GM23338 (cell line): ENCODE data around the gene IFITM5. TPM values are rescaled to one million over a fixed set of nuclear protein-coding genes. Genes with fewer than 3 reads are reported as not detected.

Experiments
- ATAC-seq: fragments of 200-7000 bp; cut with Tn5 transposase; 3 replicates; pipeline ENCODE4 v1.9.1; 2020
- DNase-seq: peaks from one replicate; pipeline ENCODE4 v3.0.0-alpha.2; 2015; ENCODE audit warnings: low spot score
- H2AFZ ChIP-seq: fragments of 200-600 bp; sonication (generic); 2 replicates; pipeline ENCODE4 v1.8.0; 2016; ENCODE audit warnings: antibody characterized with exemption, mild to moderate bottlenecking, moderate library complexity
- H3F3A ChIP-seq: fragments of 200-600 bp; sonication (generic); replicated peaks from 2 replicates; pipeline ENCODE4 v1.8.0; 2017; ENCODE audit warnings: antibody characterized with exemption, mixed run types, low read depth
- H3K27ac ChIP-seq: fragments of 200-600 bp; sonication (generic); 2 replicates; pipeline ENCODE4 v1.6.1; 2016; ENCODE audit warnings: low read depth
- H3K27me3 ChIP-seq: fragments of 200-600 bp; sonication (generic); 2 replicates; pipeline ENCODE4 v1.8.0; 2016; ENCODE audit warnings: mild to moderate bottlenecking, mixed run types, moderate library complexity; ENCODE audit not compliant: insufficient read depth
- H3K36me3 ChIP-seq: fragments of 200-600 bp; sonication (generic); 2 replicates; pipeline ENCODE4 v1.8.0; 2016; ENCODE audit warnings: mild to moderate bottlenecking; ENCODE audit not compliant: insufficient read depth
- H3K4me1 ChIP-seq: fragments of 200-600 bp; sonication (generic); 2 replicates; pipeline ENCODE4 v1.8.0; 2016; ENCODE audit warnings: mild to moderate bottlenecking, moderate library complexity; ENCODE audit not compliant: insufficient read depth
- H3K4me2 ChIP-seq: fragments of 200-600 bp; sonication (generic); 2 replicates; pipeline ENCODE4 v1.7.1; 2017; ENCODE audit warnings: mixed run types
- H3K4me3 ChIP-seq: fragments of 200-600 bp; sonication (generic); 2 replicates; pipeline ENCODE4 v1.6.1; 2016; ENCODE audit warnings: mixed run types
- H3K79me2 ChIP-seq: fragments of 200-600 bp; sonication (generic); replicated peaks from 2 replicates; pipeline ENCODE4 v1.8.0; 2017; ENCODE audit warnings: mild to moderate bottlenecking; ENCODE audit not compliant: insufficient read depth
- H3K9me2 ChIP-seq: fragments of 200-600 bp; sonication (generic); 2 replicates; pipeline ENCODE4 v1.8.0; 2017; ENCODE audit not compliant: insufficient read depth
- H4K20me1 ChIP-seq: fragments of 200-600 bp; sonication (generic); replicated peaks from 2 replicates; pipeline ENCODE4 v1.8.0; 2017; ENCODE audit warnings: mild to moderate bottlenecking; ENCODE audit not compliant: insufficient read depth
- H3K27ac Mint-ChIP-seq: 2 replicates; pipeline ENCODE4 v1.8.0; 2020; ENCODE audit warnings: inconsistent platforms, mild to moderate bottlenecking, moderate library complexity, mixed read lengths
- H3K27me3 Mint-ChIP-seq: 3 replicates; pipeline ENCODE4 v1.8.0; 2022; ENCODE audit warnings: low read depth, mild to moderate bottlenecking, moderate library complexity, mixed read lengths, inconsistent platforms; ENCODE audit not compliant: insufficient read depth, poor library complexity
- H3K36me3 Mint-ChIP-seq: 3 replicates; pipeline ENCODE4 v1.8.0; 2021; ENCODE audit warnings: low read depth, mild to moderate bottlenecking, inconsistent platforms, moderate library complexity, mixed read lengths
- H3K4me1 Mint-ChIP-seq: 3 replicates; pipeline ENCODE4 v1.8.0; 2020; ENCODE audit warnings: mild to moderate bottlenecking, inconsistent platforms, mixed read lengths
- H3K4me3 Mint-ChIP-seq: 3 replicates; pipeline ENCODE4 v1.8.0; 2021; ENCODE audit warnings: moderate library complexity, mild to moderate bottlenecking, inconsistent platforms, mixed read lengths
- H3K9me3 Mint-ChIP-seq: 3 replicates; pipeline ENCODE4 v1.8.0; 2020; ENCODE audit warnings: moderate library complexity, mild to moderate bottlenecking, inconsistent platforms, mixed read lengths
- CTCF ChIP-seq, 2 experiments: fragments of 200-600 bp in 1 of 2; sonication (generic) in 1 of 2; conservative IDR thresholded peaks; 2 replicates each; pipeline versions ENCODE4 v1.5.1 to v1.6.1; 2016 to 2017; ENCODE audit warnings: antibody characterized with exemption in 2 of 2, low read depth in 2 of 2, mild to moderate bottlenecking in 2 of 2, moderate library complexity in 1 of 2
- ETS1 ChIP-seq: IDR thresholded peaks from 2 replicates; pipeline ENCODE4 v1.6.1; 2016; ENCODE audit warnings: antibody characterized with exemption
- EZH2phosphoT487 ChIP-seq: fragments of 200-600 bp; sonication (generic); IDR thresholded peaks from one replicate; pipeline ENCODE4 v1.8.1; 2018; ENCODE audit warnings: antibody characterized with exemption; ENCODE audit not compliant: unreplicated experiment
- JUNB ChIP-seq: IDR thresholded peaks from one replicate; pipeline ENCODE4 v1.6.1; 2016; ENCODE audit warnings: antibody characterized with exemption; ENCODE audit not compliant: unreplicated experiment
- POLR2AphosphoS5 ChIP-seq: IDR thresholded peaks from 2 replicates; pipeline ENCODE4 v1.6.1; 2016; ENCODE audit warnings: antibody characterized with exemption, low read depth
- REST ChIP-seq: IDR thresholded peaks from one replicate; pipeline ENCODE4 v1.6.1; 2018; ENCODE audit warnings: antibody characterized with exemption; ENCODE audit not compliant: unreplicated experiment
- STAT1 ChIP-seq: IDR thresholded peaks from one replicate; pipeline ENCODE4 v1.6.1; 2016; ENCODE audit warnings: antibody characterized with exemption; ENCODE audit not compliant: unreplicated experiment
- ZNF114 ChIP-seq: fragments of 250-450 bp; sonication (Bioruptor Pico); IDR thresholded peaks from 2 replicates; pipeline ENCODE4 v1.5.0; 2020; ENCODE audit warnings: mild to moderate bottlenecking, moderate library complexity
- polyA plus RNA-seq: library from polyadenylated mRNA; unstranded; fragments of >200 nt; fragmentation: Nextera tagmentation; extraction: Ambion mirVana; gene quantifications from 2 replicates; pipeline ENCODE4 v1.2.1, GENCODE V29; 2016
- total RNA-seq: library from RNA; depleted of rRNA; stranded (reverse); fragments of >200 nt; shearing (Covaris generic); gene quantifications from 2 replicates; pipeline ENCODE4 v1.2.3, GENCODE V29; 2014

The IFITM5 gene
- total and polyA plus RNA-seq, 2 experiments from 2014 or later: not detected

- ATAC-seq: no peak
- Mint-ChIP-seq H3K27me3 (peaks cover 65% of the 10 kb centered on the region), H3K27ac (peak overlapping the region; percentile 46; the same call in 1 of the 2 replicates), H3K9me3 (peaks cover 2% of the 10 kb centered on the region; the same call in 1 of the 3 replicates), H3K4me3 (no peak overlapping the region; the same call in 2 of the 3 replicates), H3K4me1 (peaks cover 27% of the 10 kb centered on the region), H3K36me3 (no peaks in the 10 kb centered on the region; the same call in 2 of the 3 replicates)
- no peak overlapping the region for H3K4me2 ChIP-seq
- H2AFZ ChIP-seq: no peak overlapping the region
- H3F3A ChIP-seq: peaks cover 6% of the 10 kb centered on the region
- H3K4me1 ChIP-seq: no peaks in the 10 kb centered on the region
- no peak for DNase-seq
- H3K9me2 ChIP-seq: no peaks in the 10 kb centered on the region
- H4K20me1 ChIP-seq: no peaks in the 10 kb centered on the region
- no peaks in the 10 kb centered on the region for H3K36me3 ChIP-seq
- peaks cover 70% of the 10 kb centered on the region for H3K27me3 ChIP-seq
- H3K4me3 ChIP-seq: no peak overlapping the region
- no peaks in the 10 kb centered on the region for H3K79me2 ChIP-seq
- no peak overlapping the region for H3K27ac ChIP-seq
- TF ChIP-seq CTCF (conservative IDR thresholded peaks at IDR 0.05; ENCODE audit: low read depth in 2 of 2) (no peak), JUNB (no peak)
These were observed 15.8 kb downstream of the IFITM5 start for GRCh38 chr11:283405-284104.

- H3K9me2 ChIP-seq: no peaks in the 10 kb centered on the region
- no peak overlapping the region for H3K27ac ChIP-seq
- peaks cover 4% of the 10 kb centered on the region; the same call in 1 of the 2 replicates for H3F3A ChIP-seq
- no peaks in the 10 kb centered on the region; the same call in 2 of the 3 replicates for H3K36me3 Mint-ChIP-seq
- H3K9me3 Mint-ChIP-seq: peaks cover 2% of the 10 kb centered on the region; the same call in 1 of the 3 replicates
- peaks cover 70% of the 10 kb centered on the region for H3K27me3 ChIP-seq
- TF ChIP-seq EZH2phosphoT487 (no peak), POLR2AphosphoS5 (no peak), JUNB (no peak), ZNF114 (no peak)
- H3K4me1 Mint-ChIP-seq: peaks cover 27% of the 10 kb centered on the region
- no peak overlapping the region for H3K4me2 ChIP-seq
- ATAC-seq: no peak
- no peak overlapping the region for H3K27ac Mint-ChIP-seq
- no peak overlapping the region for H3K4me3 ChIP-seq
- H3K4me3 Mint-ChIP-seq: no peak overlapping the region
- no peaks in the 10 kb centered on the region for H3K36me3 ChIP-seq
- no peaks in the 10 kb centered on the region for H3K4me1 ChIP-seq
- H3K79me2 ChIP-seq: no peaks in the 10 kb centered on the region
- peaks cover 65% of the 10 kb centered on the region for H3K27me3 Mint-ChIP-seq
- H4K20me1 ChIP-seq: no peaks in the 10 kb centered on the region
- H2AFZ ChIP-seq: no peak overlapping the region
- DNase-seq: no peak
These were observed 16.5 kb downstream of the IFITM5 start for GRCh38 chr11:282630-283360.

GRCh38 chr11:282171-282570 is 17.2 kb downstream of the IFITM5 start:
- Histone ChIP-seq H3K9me2 (no peaks in the 10 kb centered on the region), H3K79me2 (no peaks in the 10 kb centered on the region), H2AFZ (no peak overlapping the region), H3F3A (peaks cover 3% of the 10 kb centered on the region; the same call in 1 of the 2 replicates), H4K20me1 (no peaks in the 10 kb centered on the region), H3K36me3 (no peaks in the 10 kb centered on the region), H3K4me2 (no peak overlapping the region), H3K4me3 (no peak overlapping the region), H3K27ac (no peak overlapping the region), H3K4me1 (no peaks in the 10 kb centered on the region), H3K27me3 (peaks cover 65% of the 10 kb centered on the region)
- Mint-ChIP-seq H3K9me3 (peaks cover 2% of the 10 kb centered on the region; the same call in 1 of the 3 replicates), H3K27me3 (peaks cover 64% of the 10 kb centered on the region), H3K27ac (no peak overlapping the region), H3K4me1 (peaks cover 28% of the 10 kb centered on the region), H3K4me3 (no peak overlapping the region; the same call in 2 of the 3 replicates), H3K36me3 (no peaks in the 10 kb centered on the region; the same call in 2 of the 3 replicates)
- DNase-seq (no peak), ATAC-seq (no peak)
- TF ChIP-seq ZNF114: no peak
- TF ChIP-seq STAT1: no peak
- no peak for TF ChIP-seq ETS1
- no peak for TF ChIP-seq REST
- TF ChIP-seq EZH2phosphoT487: no peak
